ENCODE results near the gene MAT1A. TPM values are rescaled to one million over a fixed set of nuclear protein-coding genes. Genes with fewer than 3 reads are reported as not detected.

Gene MAT1A
- total RNA-seq, 2 donors from 2014 or later, result 0.53 to 0.58 TPM

DNA sequence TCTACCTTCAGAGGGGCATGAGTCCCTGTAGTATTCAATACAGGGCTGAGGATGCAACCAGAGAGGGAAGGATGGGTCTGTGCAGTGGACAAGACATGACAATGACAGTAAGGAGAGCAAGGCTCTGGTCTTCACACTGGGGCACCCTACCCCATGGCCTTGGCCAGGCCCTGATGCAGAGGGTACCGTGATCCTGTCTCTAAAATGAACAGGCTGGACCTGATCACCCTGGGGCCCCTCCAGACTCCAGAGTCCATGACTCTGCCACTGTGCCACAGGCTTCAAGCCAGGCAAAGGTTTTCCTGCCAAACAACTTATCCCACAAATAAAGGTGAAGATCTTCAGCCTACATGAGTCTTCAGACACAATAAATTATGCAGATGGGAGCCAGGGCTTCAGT, 4.9 kb downstream of the MAT1A start:
- no peaks in the 10 kb centered on the region for H3K27me3 ChIP-seq (ENCODE audit: control insufficient read depth, insufficient read depth, low read length, poor library complexity, severe bottlenecking)
- no peaks in the 10 kb centered on the region for H3K36me3 Mint-ChIP-seq (ENCODE audit: low read depth)
- no peaks in the 10 kb centered on the region for H3K9me3 Mint-ChIP-seq
- no peaks in the 10 kb centered on the region for H3K9me3 ChIP-seq (ENCODE audit: control insufficient read depth, low read length)
- H3K36me3 ChIP-seq (ENCODE audit: control insufficient read depth, insufficient read depth, low read length), result no peaks in the 10 kb centered on the region
- H3K4me1 Mint-ChIP-seq, result peaks cover 22% of the 10 kb centered on the region
- no peak overlapping the region for H3K9ac ChIP-seq (ENCODE audit: extremely low read depth, low read length, poor library complexity, severe bottlenecking)
- H3K27ac ChIP-seq (ENCODE audit: low read depth, low read length), result no peak overlapping the region
- TF ChIP-seq, protein P1, sequence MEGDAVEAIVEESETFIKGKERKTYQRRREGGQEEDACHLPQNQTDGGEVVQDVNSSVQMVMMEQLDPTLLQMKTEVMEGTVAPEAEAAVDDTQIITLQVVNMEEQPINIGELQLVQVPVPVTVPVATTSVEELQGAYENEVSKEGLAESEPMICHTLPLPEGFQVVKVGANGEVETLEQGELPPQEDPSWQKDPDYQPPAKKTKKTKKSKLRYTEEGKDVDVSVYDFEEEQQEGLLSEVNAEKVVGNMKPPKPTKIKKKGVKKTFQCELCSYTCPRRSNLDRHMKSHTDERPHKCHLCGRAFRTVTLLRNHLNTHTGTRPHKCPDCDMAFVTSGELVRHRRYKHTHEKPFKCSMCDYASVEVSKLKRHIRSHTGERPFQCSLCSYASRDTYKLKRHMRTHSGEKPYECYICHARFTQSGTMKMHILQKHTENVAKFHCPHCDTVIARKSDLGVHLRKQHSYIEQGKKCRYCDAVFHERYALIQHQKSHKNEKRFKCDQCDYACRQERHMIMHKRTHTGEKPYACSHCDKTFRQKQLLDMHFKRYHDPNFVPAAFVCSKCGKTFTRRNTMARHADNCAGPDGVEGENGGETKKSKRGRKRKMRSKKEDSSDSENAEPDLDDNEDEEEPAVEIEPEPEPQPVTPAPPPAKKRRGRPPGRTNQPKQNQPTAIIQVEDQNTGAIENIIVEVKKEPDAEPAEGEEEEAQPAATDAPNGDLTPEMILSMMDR (conservative IDR thresholded peaks at IDR 0.05), result no peak
- H3K27me3 Mint-ChIP-seq (ENCODE audit: insufficient read depth), result peaks cover 6% of the 10 kb centered on the region
- H3K4me3 Mint-ChIP-seq, result no peak overlapping the region
- DNase-seq, result no peak
- H3K4me3 ChIP-seq (ENCODE audit: low read length), result no peak overlapping the region
- WGBS, 2 experiments (ENCODE audit: insufficient coverage in 1 of 2, insufficient read length in 1 of 2), result 89% methylated on average over 1 of the region's 1 CpG; no CpG with 5 or more reads in 1 of the 2 experiments
- H3K27ac Mint-ChIP-seq, result no peak overlapping the region
- no peaks in the 10 kb centered on the region for H3K4me1 ChIP-seq (ENCODE audit: control insufficient read depth, insufficient read depth, low read length)

DNA sequence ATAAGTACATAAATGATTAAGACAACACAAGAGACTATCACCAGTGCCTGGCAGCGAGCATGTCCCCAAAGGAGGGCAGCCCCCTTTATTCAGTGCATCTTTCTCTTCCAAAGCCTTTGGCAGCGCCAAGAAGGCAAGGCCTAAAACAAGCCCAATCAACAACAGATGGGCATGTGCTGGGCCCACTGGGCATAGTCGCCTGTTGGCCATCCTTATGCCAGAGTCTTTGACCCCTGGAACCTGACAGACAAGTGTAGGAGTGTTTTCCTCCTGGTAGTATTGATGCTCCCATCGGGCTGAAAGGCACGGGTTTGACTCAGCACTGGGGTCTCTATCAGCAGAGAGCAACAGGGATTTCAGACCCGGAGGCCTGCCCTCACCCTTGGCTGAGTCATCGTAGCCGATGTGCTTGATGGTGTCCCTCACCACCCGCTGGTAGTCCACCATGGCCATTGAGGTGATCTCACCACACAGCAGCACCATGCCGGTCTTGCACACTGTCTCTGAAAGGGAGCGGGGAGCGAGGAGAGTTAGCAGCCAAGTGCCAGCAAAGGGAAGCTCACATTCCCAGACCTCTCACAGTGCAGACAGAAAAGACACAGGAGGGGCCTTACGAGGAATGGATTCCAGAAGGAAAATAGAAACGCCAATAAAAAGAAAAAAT, 5.8 kb downstream of the MAT1A start:
- Mint-ChIP-seq H3K4me1 (peaks cover 22% of the 10 kb centered on the region), H3K27me3 (ENCODE audit: insufficient read depth) (no peaks in the 10 kb centered on the region), H3K9me3 (no peaks in the 10 kb centered on the region), H3K36me3 (ENCODE audit: low read depth) (no peaks in the 10 kb centered on the region), H3K4me3 (no peak overlapping the region), H3K27ac (no peak overlapping the region)
- Histone ChIP-seq H3K27ac (ENCODE audit: low read depth, low read length) (no peak overlapping the region), H3K36me3 (ENCODE audit: control insufficient read depth, insufficient read depth, low read length) (no peaks in the 10 kb centered on the region), H3K4me3 (ENCODE audit: low read length) (no peak overlapping the region), H3K9me3 (ENCODE audit: control insufficient read depth, low read length) (no peaks in the 10 kb centered on the region), H3K4me1 (ENCODE audit: control insufficient read depth, insufficient read depth, low read length) (no peaks in the 10 kb centered on the region), H3K27me3 (ENCODE audit: control insufficient read depth, insufficient read depth, low read length, poor library complexity, severe bottlenecking) (no peaks in the 10 kb centered on the region), H3K9ac (ENCODE audit: extremely low read depth, low read length, poor library complexity, severe bottlenecking) (no peak overlapping the region)
- 92 to 93% methylated on average over 6 to 14 of the region's 14 CpGs for WGBS, 2 experiments (ENCODE audit: insufficient coverage in 1 of 2, insufficient read length in 1 of 2)
- no peak for DNase-seq
- TF ChIP-seq, protein P1 (conservative IDR thresholded peaks at IDR 0.05), result no peak

DNA sequence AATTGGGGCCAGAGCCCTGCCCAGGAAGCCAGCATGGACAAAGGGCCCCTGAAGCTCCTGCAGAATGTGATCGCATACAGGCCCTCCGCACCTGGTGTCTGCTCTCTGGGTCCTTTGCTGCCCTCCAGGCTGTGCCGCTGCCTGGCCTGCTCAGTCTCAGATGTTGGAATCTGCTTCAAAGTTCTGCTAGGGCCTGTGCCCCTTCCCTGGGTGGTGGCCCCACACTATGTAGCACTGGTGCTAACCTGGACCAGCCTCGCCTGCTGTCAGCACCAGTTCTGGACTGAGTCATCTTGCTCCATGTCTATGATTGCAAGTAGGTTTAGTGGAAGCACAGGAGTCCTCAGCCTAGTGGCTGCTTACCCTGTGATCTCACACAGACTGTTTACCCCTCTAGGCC, 6.3 kb downstream of the MAT1A start:
- DNase-seq, result peak; percentile 40
- Histone ChIP-seq H3K4me1 (ENCODE audit: control insufficient read depth, insufficient read depth, low read length) (no peaks in the 10 kb centered on the region), H3K9ac (ENCODE audit: extremely low read depth, low read length, poor library complexity, severe bottlenecking) (no peak overlapping the region), H3K27ac (ENCODE audit: low read depth, low read length) (no peak overlapping the region), H3K27me3 (ENCODE audit: control insufficient read depth, insufficient read depth, low read length, poor library complexity, severe bottlenecking) (no peaks in the 10 kb centered on the region), H3K36me3 (ENCODE audit: control insufficient read depth, insufficient read depth, low read length) (no peaks in the 10 kb centered on the region), H3K4me3 (ENCODE audit: low read length) (no peak overlapping the region), H3K9me3 (ENCODE audit: control insufficient read depth, low read length) (no peaks in the 10 kb centered on the region)
- TF ChIP-seq, protein P1 (conservative IDR thresholded peaks at IDR 0.05), result no peak
- no peaks in the 10 kb centered on the region for H3K27me3 Mint-ChIP-seq (ENCODE audit: insufficient read depth)
- no peaks in the 10 kb centered on the region for H3K36me3 Mint-ChIP-seq (ENCODE audit: low read depth)
- peaks cover 22% of the 10 kb centered on the region for H3K4me1 Mint-ChIP-seq
- no peak overlapping the region for H3K27ac Mint-ChIP-seq
- H3K4me3 Mint-ChIP-seq, result no peak overlapping the region
- no peaks in the 10 kb centered on the region for H3K9me3 Mint-ChIP-seq
- 92 to 97% methylated on average over 4 of the region's 4 CpGs for WGBS, 2 experiments (ENCODE audit: insufficient coverage in 1 of 2, insufficient read length in 1 of 2)
